HepG2 (cell line): Measurements from ENCODE around the gene ODAD4. TPM values are rescaled to one million over a fixed set of nuclear protein-coding genes. Genes with fewer than 3 reads are reported as not detected.

Experiments
- AGO1 ChIP-seq: fragments of 200-400 bp; formaldehyde crosslinking; IDR thresholded peaks from 2 replicates; pipeline ENCODE4 v1.6.1; 2017; ENCODE audit warnings: mild to moderate bottlenecking, low read depth, low read length, moderate library complexity; ENCODE audit not compliant: poor library complexity, severe bottlenecking
- ARID2 ChIP-seq: sonication (generic); formaldehyde crosslinking; IDR thresholded peaks from 2 replicates; pipeline ENCODE4 v1.8.1; 2022; ENCODE audit warnings: mild to moderate bottlenecking, missing genetic modification reagents, borderline replicate concordance
- BORCS8-MEF2B ChIP-seq: sonication (generic); formaldehyde crosslinking; IDR thresholded peaks from 2 replicates; pipeline ENCODE4 v1.8.0; 2022; ENCODE audit warnings: mild to moderate bottlenecking, missing genetic modification reagents
- DR1 ChIP-seq: sonication (generic); formaldehyde crosslinking; IDR thresholded peaks from 2 replicates; pipeline ENCODE4 v1.8.0; 2021; ENCODE audit warnings: mild to moderate bottlenecking, missing genetic modification reagents, inconsistent platforms
- ELF4 ChIP-seq: sonication (generic); formaldehyde crosslinking; IDR thresholded peaks from 2 replicates; pipeline ENCODE4 v1.5.0; 2020; ENCODE audit warnings: missing genetic modification reagents, mild to moderate bottlenecking, moderate library complexity, borderline replicate concordance
- FLYWCH1 ChIP-seq: sonication (generic); formaldehyde crosslinking; IDR thresholded peaks from 2 replicates; pipeline ENCODE4 v1.8.1; 2023; ENCODE audit warnings: mild to moderate bottlenecking, missing genetic modification reagents
- FOXC1 ChIP-seq: sonication (generic); formaldehyde crosslinking; IDR thresholded peaks from 2 replicates; pipeline ENCODE4 v1.8.0; 2022; ENCODE audit warnings: mild to moderate bottlenecking, missing genetic modification reagents, borderline replicate concordance
- FOXP1 ChIP-seq, 2 experiments: fragments of 450-650 bp in 1 of 2; IDR thresholded peaks; 2 replicates each; pipeline ENCODE4 v1.6.1; 2017 to 2018; ENCODE audit warnings: antibody characterized with exemption in 1 of 2
- KLF16 ChIP-seq, 2 experiments: sonication (generic) in 1 of 2; formaldehyde crosslinking in 1 of 2; IDR thresholded peaks; 2 replicates each; pipeline versions ENCODE4 v1.6.1 to v1.8.0; 2016 to 2023; ENCODE audit warnings: missing genetic modification reagents in 2 of 2, missing compliant biosample characterization in 1 of 2
- NFATC3 ChIP-seq: sonication (generic); formaldehyde crosslinking; IDR thresholded peaks from 2 replicates; pipeline ENCODE4 v1.5.1; 2020; ENCODE audit warnings: mild to moderate bottlenecking, missing genetic modification reagents
- SATB2 ChIP-seq: sonication (generic); formaldehyde crosslinking; IDR thresholded peaks from 2 replicates; pipeline ENCODE4 v1.5.0; 2020; ENCODE audit warnings: missing genetic modification reagents
- SIX4 ChIP-seq: sonication (generic); formaldehyde crosslinking; IDR thresholded peaks from 2 replicates; pipeline ENCODE4 v1.4.0; 2020; ENCODE audit warnings: missing genetic modification reagents
- SMC3 ChIP-seq: IDR thresholded peaks from 2 replicates; pipeline ENCODE4 v1.6.1; 2011; ENCODE audit warnings: low read length, improper control_type of control experiment
- SOX13 ChIP-seq, 3 experiments: fragments of 450-650 bp in 1 of 3; sonication (generic) in 1 of 3; formaldehyde crosslinking in 1 of 3; IDR thresholded peaks in 2 of 3; conservative IDR thresholded peaks in 1 of 3; 2 replicates each; pipeline versions ENCODE4 v1.5.0 to v1.6.1; 2016 to 2020; ENCODE audit warnings: antibody characterized with exemption in 1 of 3, mild to moderate bottlenecking in 1 of 3, missing compliant biosample characterization in 1 of 3, missing genetic modification reagents in 1 of 3, moderate library complexity in 1 of 3
- SYNCRIP ChIP-seq: fragments of 200-400 bp; formaldehyde crosslinking; IDR thresholded peaks from 2 replicates; pipeline ENCODE4 v1.6.1; 2018; ENCODE audit warnings: mild to moderate bottlenecking, low read depth, low read length; ENCODE audit not compliant: insufficient read depth
- TCF7 ChIP-seq: sonication (generic); IDR thresholded peaks from 2 replicates; pipeline ENCODE4 v1.6.1; 2016; ENCODE audit warnings: antibody characterized with exemption, low read depth
- TOPORS ChIP-seq: sonication (generic); formaldehyde crosslinking; IDR thresholded peaks from 2 replicates; pipeline ENCODE4 v1.8.0; 2023; ENCODE audit warnings: mild to moderate bottlenecking, missing genetic modification reagents
- ZBTB38 ChIP-seq: sonication (generic); formaldehyde crosslinking; IDR thresholded peaks from 2 replicates; pipeline ENCODE4 v1.5.1; 2020; ENCODE audit warnings: mild to moderate bottlenecking, missing genetic modification reagents
- ZNF430 ChIP-seq: sonication (generic); formaldehyde crosslinking; IDR thresholded peaks from 2 replicates; pipeline ENCODE4 v1.9.0; 2021; ENCODE audit warnings: mild to moderate bottlenecking, missing genetic modification reagents
- ZNF660 ChIP-seq: sonication (generic); formaldehyde crosslinking; IDR thresholded peaks from 2 replicates; pipeline ENCODE4 v1.5.1; 2020; ENCODE audit warnings: mild to moderate bottlenecking, low read depth, missing genetic modification reagents, borderline replicate concordance
- ZNF777 ChIP-seq: sonication (generic); formaldehyde crosslinking; IDR thresholded peaks from 2 replicates; pipeline ENCODE4 v1.4.0; 2020; ENCODE audit warnings: missing genetic modification reagents
- polyA plus RNA-seq, 8 experiments: library from polyadenylated mRNA; depleted of rRNA in 3 of 8; stranded (reverse) in 7 of 8; unstranded in 1 of 8; fragments of >200 nt; fragmentation: Illumina TruSeq in 4 of 8; extraction: Trizol in 4 of 8; gene quantifications; 2 replicates each; pipeline versions ENCODE4 v1.2.1 to v1.2.3, GENCODE V29; 2011 to 2016; ENCODE audit warnings: low read depth in 4 of 8, missing spikeins in 1 of 8, mixed read lengths in 1 of 8; ENCODE audit not compliant: insufficient read depth in 1 of 8
- total RNA-seq, 5 experiments: library from RNA; depleted of rRNA; stranded (reverse); fragments of >200 nt; fragmentation: Illumina TruSeq; extraction: Trizol; gene quantifications; 2 replicates each; pipeline ENCODE4 v1.2.3, GENCODE V29; 2016; ENCODE audit warnings: low read depth in 1 of 5
- TF ChIP-seq, protein P1 (sequence below): sonication (generic); formaldehyde crosslinking; IDR thresholded peaks from 2 replicates; pipeline ENCODE4 v1.4.0; 2020; ENCODE audit warnings: missing genetic modification reagents
- TF ChIP-seq, protein P2 (sequence below): sonication (generic); formaldehyde crosslinking; IDR thresholded peaks from 2 replicates; pipeline ENCODE4 v1.4.0; 2020; ENCODE audit warnings: missing genetic modification reagents, borderline replicate concordance

The ODAD4 gene
- total and polyA plus RNA-seq, 2 of the 13 experiments (the other 11 are each of a cell fraction or from before 2014, with no cell fraction given) = 0.48 to 0.53 TPM

DNA sequence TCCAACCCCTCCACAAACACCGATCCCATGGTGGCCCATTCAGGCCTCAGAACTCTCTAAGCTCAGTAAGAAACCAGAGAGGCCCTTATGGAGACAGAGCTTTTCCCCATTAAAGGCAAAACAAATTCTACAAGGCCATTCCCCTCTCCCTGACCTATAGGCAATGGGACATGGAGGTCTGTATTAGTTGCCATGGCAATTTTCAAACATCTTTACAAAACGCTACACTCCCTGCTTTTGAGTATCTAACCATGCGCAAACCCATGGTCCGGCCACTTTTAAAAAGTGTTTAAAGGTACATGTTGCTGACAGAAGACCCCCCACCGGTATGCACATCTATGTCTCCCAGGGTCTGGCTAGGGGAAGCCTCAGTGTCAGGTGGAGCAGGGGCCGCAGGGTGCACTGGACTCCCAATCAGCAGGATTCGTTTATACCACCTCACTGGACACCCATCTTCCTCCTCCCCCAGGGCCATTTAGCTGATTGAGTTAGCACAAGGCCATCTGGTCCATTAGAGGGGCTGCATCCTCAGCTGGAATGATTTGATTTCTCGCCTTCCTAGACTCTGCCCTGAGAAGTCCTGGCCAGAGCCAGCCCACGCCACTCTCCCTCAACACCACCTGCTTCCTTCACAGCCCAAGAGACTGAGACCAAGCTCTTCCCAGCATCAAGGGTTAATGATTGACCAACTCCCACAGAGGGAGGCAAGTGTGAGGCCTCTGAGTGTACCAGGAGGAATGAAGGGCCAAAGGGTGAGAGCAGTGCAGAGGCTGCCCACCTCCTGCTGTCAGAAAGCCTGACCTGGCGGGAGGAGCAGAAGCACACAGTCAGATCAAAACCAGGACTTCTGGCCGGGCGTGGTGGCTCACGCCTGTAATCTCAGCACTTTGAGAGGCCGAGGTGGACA, 22.5 kb upstream of the ODAD4 start (continued):
- TF ChIP-seq FLYWCH1 (no peak), BORCS8-MEF2B (CRISPR knock-in tag) (peak; percentile 94), ELF4 (CRISPR knock-in tag) (no peak), NFATC3 (CRISPR knock-in tag) (peak; percentile 76; the same call in 1 of the 2 replicates), SOX13 (IDR thresholded peaks at IDR 0.05) (no peak), SOX13 (CRISPR knock-in tag; conservative IDR thresholded peaks at IDR 0.05 in 1 of 2, IDR thresholded peaks at IDR 0.05 in 1 of 2) (peak in 1 of 2 experiments; percentile 66; a peak in 1 of 4 replicates), SMC3 (peak; percentile 37; the same call in 1 of the 2 replicates), SATB2 (CRISPR knock-in tag) (no peak), AGO1 (no peak), DR1 (CRISPR knock-in tag) (peak; percentile 56; the same call in 1 of the 2 replicates), ZBTB38 (CRISPR knock-in tag) (peak; percentile 87; the same call in 1 of the 2 replicates), ZNF430 (peak; percentile 51; the same call in 1 of the 2 replicates), KLF16 (CRISPR knock-in tag; IDR thresholded peaks at IDR 0.05) (peak in 1 of 2 experiments; percentile 62; a peak in 1 of 4 replicates), SYNCRIP (no peak), SIX4 (CRISPR knock-in tag) (peak; percentile 41; the same call in 1 of the 2 replicates), ZNF777 (CRISPR knock-in tag) (no peak), TCF7 (no peak), FOXP1 (IDR thresholded peaks at IDR 0.05) (no peak), FOXP1 (CRISPR knock-in tag; IDR thresholded peaks at IDR 0.05) (peak; percentile 36), TOPORS (peak; percentile 84; the same call in 1 of the 2 replicates), FOXC1 (CRISPR knock-in tag) (0 out of 2 replicates have a peak, but pooled peaks have one; percentile 69), ZNF660 (no peak), ARID2 (CRISPR knock-in tag) (peak; percentile 33; the same call in 1 of the 2 replicates)
- TF ChIP-seq, protein P1, sequence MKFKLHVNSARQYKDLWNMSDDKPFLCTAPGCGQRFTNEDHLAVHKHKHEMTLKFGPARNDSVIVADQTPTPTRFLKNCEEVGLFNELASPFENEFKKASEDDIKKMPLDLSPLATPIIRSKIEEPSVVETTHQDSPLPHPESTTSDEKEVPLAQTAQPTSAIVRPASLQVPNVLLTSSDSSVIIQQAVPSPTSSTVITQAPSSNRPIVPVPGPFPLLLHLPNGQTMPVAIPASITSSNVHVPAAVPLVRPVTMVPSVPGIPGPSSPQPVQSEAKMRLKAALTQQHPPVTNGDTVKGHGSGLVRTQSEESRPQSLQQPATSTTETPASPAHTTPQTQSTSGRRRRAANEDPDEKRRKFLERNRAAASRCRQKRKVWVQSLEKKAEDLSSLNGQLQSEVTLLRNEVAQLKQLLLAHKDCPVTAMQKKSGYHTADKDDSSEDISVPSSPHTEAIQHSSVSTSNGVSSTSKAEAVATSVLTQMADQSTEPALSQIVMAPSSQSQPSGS (CRISPR knock-in tag) = peak; percentile 69; the same call in 1 of the 2 replicates
- TF ChIP-seq, protein P2, sequence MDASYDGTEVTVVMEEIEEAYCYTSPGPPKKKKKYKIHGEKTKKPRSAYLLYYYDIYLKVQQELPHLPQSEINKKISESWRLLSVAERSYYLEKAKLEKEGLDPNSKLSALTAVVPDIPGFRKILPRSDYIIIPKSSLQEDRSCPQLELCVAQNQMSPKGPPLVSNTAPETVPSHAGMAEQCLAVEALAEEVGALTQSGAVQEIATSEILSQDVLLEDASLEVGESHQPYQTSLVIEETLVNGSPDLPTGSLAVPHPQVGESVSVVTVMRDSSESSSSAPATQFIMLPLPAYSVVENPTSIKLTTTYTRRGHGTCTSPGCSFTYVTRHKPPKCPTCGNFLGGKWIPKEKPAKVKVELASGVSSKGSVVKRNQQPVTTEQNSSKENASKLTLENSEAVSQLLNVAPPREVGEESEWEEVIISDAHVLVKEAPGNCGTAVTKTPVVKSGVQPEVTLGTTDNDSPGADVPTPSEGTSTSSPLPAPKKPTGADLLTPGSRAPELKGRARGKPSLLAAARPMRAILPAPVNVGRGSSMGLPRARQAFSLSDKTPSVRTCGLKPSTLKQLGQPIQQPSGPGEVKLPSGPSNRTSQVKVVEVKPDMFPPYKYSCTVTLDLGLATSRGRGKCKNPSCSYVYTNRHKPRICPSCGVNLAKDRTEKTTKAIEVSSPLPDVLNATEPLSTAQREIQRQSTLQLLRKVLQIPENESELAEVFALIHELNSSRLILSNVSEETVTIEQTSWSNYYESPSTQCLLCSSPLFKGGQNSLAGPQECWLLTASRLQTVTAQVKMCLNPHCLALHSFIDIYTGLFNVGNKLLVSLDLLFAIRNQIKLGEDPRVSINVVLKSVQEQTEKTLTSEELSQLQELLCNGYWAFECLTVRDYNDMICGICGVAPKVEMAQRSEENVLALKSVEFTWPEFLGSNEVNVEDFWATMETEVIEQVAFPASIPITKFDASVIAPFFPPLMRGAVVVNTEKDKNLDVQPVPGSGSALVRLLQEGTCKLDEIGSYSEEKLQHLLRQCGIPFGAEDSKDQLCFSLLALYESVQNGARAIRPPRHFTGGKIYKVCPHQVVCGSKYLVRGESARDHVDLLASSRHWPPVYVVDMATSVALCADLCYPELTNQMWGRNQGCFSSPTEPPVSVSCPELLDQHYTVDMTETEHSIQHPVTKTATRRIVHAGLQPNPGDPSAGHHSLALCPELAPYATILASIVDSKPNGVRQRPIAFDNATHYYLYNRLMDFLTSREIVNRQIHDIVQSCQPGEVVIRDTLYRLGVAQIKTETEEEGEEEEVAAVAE (CRISPR knock-in tag) = peak; percentile 88; the same call in 1 of the 2 replicates
